Adrenal gland (tissue), 5 donors: ENCODE results near the gene DUSP1.
"Not testable (repeated sequence)": the region's sequence is repeated elsewhere in the genome, so short reads cannot be mapped to it uniquely, and the experiment has no call there.

Experiments
- POLR2A ChIP-seq, 2 donors: fragments of 450-650 bp; IDR thresholded peaks; one replicate each; pipeline ENCODE4 v1.6.1; 2017; ENCODE audit warnings: antibody characterized with exemption in 2 of 2, mild to moderate bottlenecking in 2 of 2, moderate library complexity in 1 of 2
- TF ChIP-seq, protein P1 (sequence below), 6 experiments: fragments of 450-650 bp in 4 of 6; fragments of 200-600 bp in 2 of 6; sonication (generic) in 1 of 6; IDR thresholded peaks; 1 replicate in 5 of 6; 2 replicates in 1 of 6; pipeline versions ENCODE4 v1.5.1 to v1.8.0; 2016 to 2021; ENCODE audit warnings: antibody characterized with exemption in 6 of 6, mild to moderate bottlenecking in 2 of 6, moderate library complexity in 1 of 6
- donor health status: DM: no; HTN: no; CAD: no.

DNA sequence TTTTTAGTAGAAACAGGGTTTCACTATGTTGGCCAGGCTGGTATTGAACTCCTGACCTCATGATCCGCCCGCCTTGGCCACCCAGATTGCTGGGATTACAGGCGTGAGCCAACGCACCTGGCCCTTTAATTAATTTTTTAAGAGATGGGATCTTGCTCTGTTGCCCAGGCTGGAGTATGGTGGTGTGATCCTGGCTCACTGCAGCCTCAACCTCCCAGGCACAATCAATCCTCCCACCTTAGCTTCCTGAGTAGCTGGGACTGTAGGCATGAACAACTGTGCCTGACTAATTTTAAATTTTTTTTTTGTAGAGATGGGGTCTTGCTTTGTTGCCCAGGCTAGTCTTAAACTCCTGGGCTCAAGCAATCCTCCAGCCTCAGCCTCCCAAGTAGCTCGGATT lies 12.3 kb upstream of the DUSP1 start:
- TF ChIP-seq, protein P1, sequence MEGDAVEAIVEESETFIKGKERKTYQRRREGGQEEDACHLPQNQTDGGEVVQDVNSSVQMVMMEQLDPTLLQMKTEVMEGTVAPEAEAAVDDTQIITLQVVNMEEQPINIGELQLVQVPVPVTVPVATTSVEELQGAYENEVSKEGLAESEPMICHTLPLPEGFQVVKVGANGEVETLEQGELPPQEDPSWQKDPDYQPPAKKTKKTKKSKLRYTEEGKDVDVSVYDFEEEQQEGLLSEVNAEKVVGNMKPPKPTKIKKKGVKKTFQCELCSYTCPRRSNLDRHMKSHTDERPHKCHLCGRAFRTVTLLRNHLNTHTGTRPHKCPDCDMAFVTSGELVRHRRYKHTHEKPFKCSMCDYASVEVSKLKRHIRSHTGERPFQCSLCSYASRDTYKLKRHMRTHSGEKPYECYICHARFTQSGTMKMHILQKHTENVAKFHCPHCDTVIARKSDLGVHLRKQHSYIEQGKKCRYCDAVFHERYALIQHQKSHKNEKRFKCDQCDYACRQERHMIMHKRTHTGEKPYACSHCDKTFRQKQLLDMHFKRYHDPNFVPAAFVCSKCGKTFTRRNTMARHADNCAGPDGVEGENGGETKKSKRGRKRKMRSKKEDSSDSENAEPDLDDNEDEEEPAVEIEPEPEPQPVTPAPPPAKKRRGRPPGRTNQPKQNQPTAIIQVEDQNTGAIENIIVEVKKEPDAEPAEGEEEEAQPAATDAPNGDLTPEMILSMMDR (IDR thresholded peaks at IDR 0.05), result not testable (repeated sequence)
- TF ChIP-seq POLR2A (IDR thresholded peaks at IDR 0.05), result not testable (repeated sequence)
